Colonic mucosa (tissue), 4 donors: ENCODE measurements around the gene NFE2L2. TPM values are rescaled to one million over a fixed set of nuclear protein-coding genes. Genes with fewer than 3 reads are reported as not detected.
"Not testable (repeated sequence)": the region's sequence is repeated elsewhere in the genome, so short reads cannot be mapped to it uniquely, and the experiment has no call there.

Source experiments
- DNase-seq: peaks from one replicate; pipeline ENCODE4 v3.0.0-alpha.2; 2020
- H3K27ac ChIP-seq: fragments of 200-600 bp; one replicate; pipeline ENCODE4 v1.8.0; 2021
- H3K27me3 ChIP-seq: fragments of 200-600 bp; one replicate; pipeline ENCODE4 v1.8.0; 2021
- H3K36me3 ChIP-seq: fragments of 200-600 bp; one replicate; pipeline ENCODE4 v1.8.0; 2021
- H3K4me1 ChIP-seq: fragments of 200-600 bp; one replicate; pipeline ENCODE4 v1.8.0; 2021; ENCODE audit warnings: mild to moderate bottlenecking
- H3K4me3 ChIP-seq: fragments of 200-600 bp; one replicate; pipeline ENCODE4 v1.8.0; 2021
- H3K9ac ChIP-seq, 2 donors: one replicate each; pipeline ENCODE4 v1.7.0; 2013; ENCODE audit warnings: control low read depth in 2 of 2, low read depth in 2 of 2, low read length in 2 of 2
- H3K9me3 ChIP-seq: fragments of 200-600 bp; one replicate; pipeline ENCODE4 v1.8.0; 2021
- intact Hi-C: fragments of 100-400 bp; cut with DNase I; formaldehyde crosslinking; loops from one replicate; pipeline ENCODE4 v1.14.1; 2022
- total RNA-seq, 2 donors: library from RNA; stranded (reverse); fragmentation: NEBNext Ultra II Directional in 1 of 2; extraction: Animal tissue kit (Norgen Biotek cat#: 25700) in 1 of 2; gene quantifications; one replicate each; pipeline ENCODE4 v1.2.1, GENCODE V29; 2021
- TF ChIP-seq, protein P1 (sequence below): fragments of 200-600 bp; IDR thresholded peaks from one replicate; pipeline ENCODE4 v1.8.0; 2022; ENCODE audit warnings: antibody characterized with exemption, mild to moderate bottlenecking
- donor health status: healthy.
- donor health status: DM: no; HTN: no; CAD: no.
- donor health status: DM: no; HTN: no; CAD: no.

Gene NFE2L2
- total RNA-seq, 2 donors from 2014 or later, result 81.5 to 87.6 TPM

DNA sequence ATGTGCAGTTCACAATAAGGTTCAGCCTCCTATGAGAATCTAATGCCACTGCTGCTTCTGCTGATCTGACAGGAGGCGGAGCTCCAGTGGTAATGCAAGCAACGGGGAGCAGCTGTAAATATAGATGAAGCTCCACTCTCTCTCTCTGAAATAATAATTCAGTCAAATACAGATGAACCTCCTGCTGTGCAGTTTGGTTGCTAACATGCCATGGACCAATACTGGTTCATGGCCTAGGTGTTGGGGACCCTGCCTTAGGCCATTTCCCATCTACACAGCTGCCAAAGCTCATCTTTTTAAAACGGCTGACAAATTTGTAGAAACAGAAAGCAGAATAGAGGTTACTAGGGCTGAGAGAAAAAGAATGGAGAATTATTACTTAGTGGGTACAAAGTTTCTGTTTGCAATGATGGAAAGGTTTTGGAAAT is 62.6 kb downstream of the NFE2L2 start:
- Histone ChIP-seq H3K27me3 (no peaks in the 10 kb centered on the region), H3K9me3 (no peaks in the 10 kb centered on the region), H3K27ac (no peak overlapping the region), H3K9ac (no peak overlapping the region), H3K4me3 (no peak overlapping the region), H3K36me3 (no peaks in the 10 kb centered on the region), H3K4me1 (no peaks in the 10 kb centered on the region)
- TF ChIP-seq, protein P1, sequence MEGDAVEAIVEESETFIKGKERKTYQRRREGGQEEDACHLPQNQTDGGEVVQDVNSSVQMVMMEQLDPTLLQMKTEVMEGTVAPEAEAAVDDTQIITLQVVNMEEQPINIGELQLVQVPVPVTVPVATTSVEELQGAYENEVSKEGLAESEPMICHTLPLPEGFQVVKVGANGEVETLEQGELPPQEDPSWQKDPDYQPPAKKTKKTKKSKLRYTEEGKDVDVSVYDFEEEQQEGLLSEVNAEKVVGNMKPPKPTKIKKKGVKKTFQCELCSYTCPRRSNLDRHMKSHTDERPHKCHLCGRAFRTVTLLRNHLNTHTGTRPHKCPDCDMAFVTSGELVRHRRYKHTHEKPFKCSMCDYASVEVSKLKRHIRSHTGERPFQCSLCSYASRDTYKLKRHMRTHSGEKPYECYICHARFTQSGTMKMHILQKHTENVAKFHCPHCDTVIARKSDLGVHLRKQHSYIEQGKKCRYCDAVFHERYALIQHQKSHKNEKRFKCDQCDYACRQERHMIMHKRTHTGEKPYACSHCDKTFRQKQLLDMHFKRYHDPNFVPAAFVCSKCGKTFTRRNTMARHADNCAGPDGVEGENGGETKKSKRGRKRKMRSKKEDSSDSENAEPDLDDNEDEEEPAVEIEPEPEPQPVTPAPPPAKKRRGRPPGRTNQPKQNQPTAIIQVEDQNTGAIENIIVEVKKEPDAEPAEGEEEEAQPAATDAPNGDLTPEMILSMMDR, result no peak
- intact Hi-C loops, result loop anchor here (5.0 kb wide), 1 partner anchor 35 kb away; no protein-coding TSS in a partner anchor
- DNase-seq, result no peak

DNA sequence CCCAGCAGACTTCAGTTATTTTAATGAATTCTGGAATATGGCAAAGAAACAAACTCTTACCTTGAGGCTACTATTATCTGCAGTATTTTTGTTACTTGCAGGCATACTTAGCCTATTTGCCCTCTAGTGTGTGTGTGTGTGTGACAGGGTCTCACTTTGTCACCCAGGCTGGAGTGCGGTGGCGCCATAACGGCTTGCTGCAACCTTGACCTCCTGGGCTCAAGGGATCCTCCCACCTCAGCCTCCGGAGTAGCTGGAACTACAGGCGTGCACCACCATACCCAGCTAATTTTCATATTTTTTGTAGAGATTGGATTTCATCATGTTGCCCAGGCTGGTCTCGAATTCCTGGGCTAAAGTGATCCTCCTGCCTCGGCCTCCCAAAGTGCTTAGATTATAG is 64.1 kb downstream of the NFE2L2 start:
- H3K9ac ChIP-seq, H3K4me1 ChIP-seq, H3K4me3 ChIP-seq, DNase-seq, H3K36me3 ChIP-seq, H3K27me3 ChIP-seq, H3K27ac ChIP-seq, H3K9me3 ChIP-seq: not testable (repeated sequence)
- intact Hi-C loops, result loop anchor here (5.0 kb wide), 1 partner anchor 33 kb away; no protein-coding TSS in a partner anchor

DNA sequence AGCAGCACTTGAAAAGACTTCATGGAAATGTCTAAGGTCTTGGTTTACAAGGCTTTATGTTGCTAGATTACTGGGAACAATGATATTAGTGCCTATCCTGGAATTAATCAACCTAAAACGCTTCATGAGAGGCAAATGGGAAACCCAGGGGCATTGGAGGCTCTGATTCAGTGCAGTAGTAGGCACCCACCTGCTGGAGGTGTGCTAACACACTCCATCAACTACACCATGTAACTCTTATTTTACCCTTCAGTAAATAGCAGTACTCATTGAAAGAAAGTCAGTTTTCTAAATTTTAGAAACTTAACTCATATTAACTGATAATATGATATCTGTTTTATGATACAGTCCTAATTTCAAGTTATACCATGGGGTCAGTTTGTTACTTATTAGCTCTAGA is 69.3 kb downstream of the NFE2L2 start:
- Histone ChIP-seq H3K36me3 (no peaks in the 10 kb centered on the region), H3K4me1 (no peaks in the 10 kb centered on the region), H3K4me3 (no peak overlapping the region), H3K27ac (no peak overlapping the region), H3K9me3 (no peaks in the 10 kb centered on the region), H3K9ac (no peak overlapping the region), H3K27me3 (no peaks in the 10 kb centered on the region)
- TF ChIP-seq, protein P1, result no peak
- intact Hi-C loops, result no loop called here
- DNase-seq, result no peak

DNA sequence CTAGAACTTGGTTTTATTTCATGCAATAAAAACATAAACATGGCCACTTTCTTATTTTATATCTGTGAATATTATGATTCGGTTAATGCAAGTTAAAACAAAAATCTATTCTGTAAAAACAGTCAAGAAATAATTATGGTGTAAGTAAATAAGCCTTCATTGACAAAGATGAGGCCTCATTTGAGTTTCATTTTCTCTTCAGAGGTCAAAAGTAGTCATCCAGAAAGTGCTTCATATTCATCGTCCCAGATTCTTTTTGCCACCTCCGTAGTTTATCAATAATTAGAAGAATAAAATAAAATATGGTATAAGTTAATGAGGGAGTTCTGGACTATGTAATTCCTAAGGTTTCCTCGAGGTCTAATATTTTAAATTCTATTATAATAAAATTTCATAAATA is 71.3 kb downstream of the NFE2L2 start:
- Histone ChIP-seq H3K4me3 (no peak overlapping the region), H3K9ac (no peak overlapping the region), H3K9me3 (no peaks in the 10 kb centered on the region), H3K27me3 (no peaks in the 10 kb centered on the region), H3K36me3 (no peaks in the 10 kb centered on the region), H3K4me1 (no peaks in the 10 kb centered on the region), H3K27ac (no peak overlapping the region)
- intact Hi-C loops, result no loop called here
- TF ChIP-seq, protein P1, result no peak
- no peak for DNase-seq

- TF ChIP-seq, protein P1, result no peak
- no peak overlapping the region for H3K4me3 ChIP-seq
- no peak overlapping the region for H3K27ac ChIP-seq
- H3K4me1 ChIP-seq, result peaks cover 3% of the 10 kb centered on the region
- no peaks in the 10 kb centered on the region for H3K9me3 ChIP-seq
- no peak overlapping the region for H3K9ac ChIP-seq
- no peak for DNase-seq
- no peaks in the 10 kb centered on the region for H3K36me3 ChIP-seq
- intact Hi-C loops, result no loop called here
- no peaks in the 10 kb centered on the region for H3K27me3 ChIP-seq
These were observed 71.7 kb downstream of the NFE2L2 start for GRCh38 chr2:177192788-177193187.

DNA sequence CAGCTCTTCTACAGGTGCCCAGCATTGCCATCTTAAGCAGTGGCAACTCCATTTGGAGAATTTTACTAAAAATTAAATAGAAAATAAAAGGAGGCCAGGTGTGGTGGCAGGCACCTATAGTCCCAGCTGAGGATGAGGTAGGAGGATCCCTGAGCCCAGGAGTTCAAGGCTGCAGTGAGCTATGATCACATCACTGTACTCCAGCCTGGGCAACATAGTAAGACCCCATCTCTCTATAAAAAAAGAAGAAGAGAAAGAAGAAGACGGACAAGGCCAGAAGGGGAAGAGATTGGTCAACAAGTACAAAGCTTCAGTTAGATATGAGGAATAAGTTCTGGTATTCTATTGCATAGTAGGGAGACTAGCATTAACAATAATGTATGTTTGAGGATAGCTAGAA is 73.6 kb downstream of the NFE2L2 start:
- H3K9me3 ChIP-seq, result no peaks in the 10 kb centered on the region
- intact Hi-C loops, result no loop called here
- no peaks in the 10 kb centered on the region for H3K36me3 ChIP-seq
- peaks cover 5% of the 10 kb centered on the region for H3K4me1 ChIP-seq
- TF ChIP-seq, protein P1, result no peak
- H3K4me3 ChIP-seq, result no peak overlapping the region
- H3K27ac ChIP-seq, result no peak overlapping the region
- no peaks in the 10 kb centered on the region for H3K27me3 ChIP-seq
- DNase-seq, result no peak
- no peak overlapping the region for H3K9ac ChIP-seq
